HL-60/S4 treated with retinoic acid at 250 ng/mL for 4 days and 3 days (cell line): ENCODE measurements around the gene GKN1.

Source experiments
- in situ Hi-C: fragments of 300-500 bp; cut with MboI; formaldehyde crosslinking; loops from 2 replicates; pipeline ENCODE4 v1.7.0; 2022; ENCODE audit warnings: low sequenced_read_pairs

The GKN1 gene

DNA sequence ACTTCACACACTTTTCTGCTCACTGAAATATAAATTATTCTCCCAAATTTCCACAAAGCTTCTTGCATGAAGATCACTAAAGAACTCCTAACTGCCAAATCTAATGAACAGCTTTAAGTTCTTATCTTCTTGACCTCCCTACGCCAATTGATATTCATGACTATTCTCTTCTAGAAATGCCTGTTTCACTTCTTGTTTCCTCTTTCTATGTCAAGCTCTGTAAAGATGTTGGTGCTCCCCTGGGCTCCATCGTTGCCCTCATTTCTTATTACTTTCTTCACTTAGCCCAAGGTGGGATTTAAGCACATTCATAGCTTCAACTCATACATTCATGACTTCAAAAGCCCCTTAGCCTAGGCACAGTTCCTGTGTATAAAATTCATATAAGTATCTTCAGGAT, 29.3 kb downstream of the GKN1 start:
- in situ Hi-C loops = no loop called here

DNA sequence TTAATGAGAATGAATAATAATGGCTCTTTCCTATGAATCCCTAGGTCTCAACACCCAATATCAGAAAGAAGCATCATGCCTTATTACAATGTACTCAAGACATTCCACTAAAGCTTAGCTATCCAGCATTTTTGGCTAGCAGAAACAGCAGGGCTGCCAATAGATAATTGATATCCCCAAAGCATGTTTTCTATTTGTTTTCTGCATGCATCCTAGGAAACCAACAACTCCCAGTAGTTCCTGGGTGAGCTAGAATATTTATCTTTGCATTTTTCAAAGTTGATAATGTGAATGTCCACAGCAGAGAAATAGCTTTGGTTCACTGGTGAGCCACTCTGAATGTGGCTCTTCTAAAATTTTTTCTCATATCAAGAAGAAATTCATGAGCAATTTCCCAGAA, 32.7 kb downstream of the GKN1 start:
- in situ Hi-C loops = no loop called here

DNA sequence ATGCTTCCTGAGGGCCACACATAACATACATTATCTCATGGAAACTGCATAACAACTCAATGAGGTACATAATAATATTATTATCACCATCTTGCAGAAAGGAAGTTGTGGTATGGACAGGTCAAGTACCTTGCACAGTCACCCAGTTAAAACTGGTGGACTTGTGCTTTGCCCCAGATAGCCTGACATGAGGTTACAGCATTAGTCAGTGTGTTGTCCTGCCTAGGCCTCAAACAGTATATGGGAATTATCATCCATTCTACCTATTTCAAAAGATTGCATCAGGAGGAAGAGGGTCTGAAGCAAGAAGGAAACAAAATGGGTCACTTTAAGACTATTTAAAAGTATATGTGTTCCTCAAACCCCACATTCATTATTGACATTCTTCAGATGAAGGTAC, 33.2 kb downstream of the GKN1 start:
- in situ Hi-C loops = no loop called here

DNA sequence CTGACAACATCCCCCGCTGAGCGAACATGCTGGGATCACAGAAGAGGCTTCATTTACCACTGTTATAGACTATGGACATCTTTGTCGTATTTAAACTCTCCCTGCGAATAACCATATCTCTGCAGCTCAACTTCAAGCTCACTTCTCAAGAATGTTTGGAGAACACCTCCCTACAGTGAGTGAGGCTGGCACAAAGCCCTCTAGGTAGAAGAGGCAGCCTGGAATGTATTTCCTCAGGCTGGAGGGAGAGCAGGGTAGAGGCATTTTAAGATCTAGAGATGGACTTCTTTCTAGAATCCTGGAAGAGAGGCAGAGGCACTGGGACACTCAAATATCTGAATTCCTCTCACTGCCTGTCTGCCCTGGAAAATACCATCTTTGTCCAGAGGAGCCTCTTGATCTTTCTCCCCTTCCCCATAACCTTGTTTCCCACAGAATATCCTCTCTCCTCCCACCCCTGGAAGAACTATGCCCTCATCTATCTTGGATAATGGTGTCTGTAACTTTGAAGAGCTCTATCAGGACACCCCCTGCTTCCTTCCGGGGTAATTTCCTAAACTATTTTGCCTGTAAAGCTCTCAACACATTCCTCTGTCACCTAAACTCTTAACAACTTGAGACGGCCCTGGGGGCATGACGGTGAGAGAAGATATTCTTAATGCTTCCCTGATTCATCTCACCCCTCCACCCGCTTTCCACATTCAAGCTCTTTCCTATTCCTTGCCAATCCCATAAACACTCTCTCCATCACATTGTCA, 36.2 kb downstream of the GKN1 start:
- in situ Hi-C loops = no loop called here

DNA sequence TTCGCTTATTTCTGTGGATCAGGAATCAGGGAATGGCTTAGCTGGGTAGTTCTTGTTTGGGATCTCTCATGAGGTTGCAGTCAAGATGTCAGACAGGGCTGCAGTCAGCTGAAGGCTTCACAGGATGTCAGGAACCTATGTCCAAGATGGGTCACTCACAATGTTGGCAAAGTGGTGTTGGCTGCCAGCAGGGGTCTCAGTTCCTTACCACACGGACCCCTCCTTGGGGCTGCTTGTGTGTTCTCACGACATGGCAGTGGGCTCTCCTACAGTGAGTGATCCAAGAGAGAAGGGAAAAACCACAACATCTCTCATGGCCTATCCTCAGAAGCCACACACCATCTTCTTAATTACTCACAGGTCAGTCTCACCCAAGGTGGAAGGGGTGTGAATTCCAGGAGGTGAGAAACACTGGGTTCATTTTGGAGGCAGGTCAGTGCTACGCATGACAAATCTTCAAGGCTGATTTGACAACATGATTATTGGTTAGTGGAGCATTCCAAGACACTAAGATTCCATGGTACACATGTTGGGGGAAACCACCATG, 37.2 kb downstream of the GKN1 start:
- in situ Hi-C loops = no loop called here

DNA sequence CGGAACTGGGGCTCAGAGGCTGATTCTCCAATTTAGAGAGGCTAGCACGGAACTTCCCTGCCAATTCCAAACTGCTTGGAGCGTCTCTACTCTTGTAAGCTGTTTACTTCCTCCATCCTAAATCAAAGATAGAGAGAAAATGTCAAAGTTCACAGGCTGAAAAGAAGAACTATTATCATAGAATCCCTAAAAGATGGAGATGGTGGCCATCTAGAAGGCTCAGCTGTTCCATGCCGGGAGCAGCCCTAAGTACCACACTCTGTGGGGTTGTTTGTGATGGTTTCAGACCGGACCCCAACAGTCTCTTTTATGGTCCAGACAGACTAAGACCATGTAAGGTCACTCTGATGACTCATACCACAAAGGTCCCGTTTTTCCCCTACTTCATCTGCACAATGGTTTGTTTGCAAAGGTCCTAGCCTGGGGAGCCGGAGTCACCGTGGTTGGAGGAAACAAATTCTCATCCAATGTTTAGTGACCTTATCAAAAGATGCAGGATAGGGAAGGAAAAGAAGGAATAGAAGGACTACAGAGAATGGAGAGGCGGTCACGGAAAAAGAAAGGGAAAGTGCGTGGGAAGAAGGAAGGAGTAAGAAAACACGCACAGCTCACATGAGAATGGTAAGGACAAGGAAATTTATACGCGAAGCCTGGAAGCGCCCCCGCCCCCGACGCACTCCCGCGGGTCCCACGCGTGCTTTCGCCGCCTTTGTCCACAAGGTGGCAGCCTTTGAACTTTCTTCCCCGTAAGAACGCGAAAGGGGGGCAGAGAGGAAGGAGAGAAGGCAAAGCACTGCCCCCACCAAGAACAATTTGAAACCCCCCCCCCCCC, 38.1 kb downstream of the GKN1 start:
- in situ Hi-C loops = no loop called here

DNA sequence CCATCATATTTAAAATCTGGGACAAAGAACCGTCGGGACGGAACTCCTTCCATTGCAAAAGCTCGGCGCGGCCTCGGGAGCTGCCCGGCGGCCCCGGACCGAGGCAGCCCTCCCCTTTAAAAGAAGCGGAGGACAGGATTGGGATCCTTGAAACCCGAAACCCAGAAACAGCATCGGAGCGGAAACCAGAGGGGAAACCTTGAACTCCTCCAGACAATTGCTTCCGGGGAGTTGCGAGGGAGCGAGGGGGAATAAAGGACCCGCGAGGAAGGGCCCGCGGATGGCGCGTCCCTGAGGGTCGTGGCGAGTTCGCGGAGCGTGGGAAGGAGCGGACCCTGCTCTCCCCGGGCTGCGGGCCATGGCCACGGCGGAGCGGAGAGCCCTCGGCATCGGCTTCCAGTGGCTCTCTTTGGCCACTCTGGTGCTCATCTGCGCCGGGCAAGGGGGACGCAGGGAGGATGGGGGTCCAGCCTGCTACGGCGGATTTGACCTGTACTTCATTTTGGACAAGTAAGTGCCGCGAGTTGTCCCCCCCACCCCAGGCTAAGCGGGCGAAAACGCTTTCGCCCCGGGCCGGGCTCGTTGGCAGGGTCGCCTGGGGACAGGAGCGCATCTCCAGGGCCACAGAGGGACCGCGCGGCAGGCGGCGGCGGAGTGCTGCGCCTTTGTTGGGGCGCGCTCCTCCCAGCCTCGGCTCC, 38.9 kb downstream of the GKN1 start, which contains the start of gene ANTXR1:
TSS of gene ANTXR1 (plus strand) at position 38 of the 698 bp plus-strand sequence. CDS start at position 359, 321 bp downstream.
- in situ Hi-C loops = no loop called here

DNA sequence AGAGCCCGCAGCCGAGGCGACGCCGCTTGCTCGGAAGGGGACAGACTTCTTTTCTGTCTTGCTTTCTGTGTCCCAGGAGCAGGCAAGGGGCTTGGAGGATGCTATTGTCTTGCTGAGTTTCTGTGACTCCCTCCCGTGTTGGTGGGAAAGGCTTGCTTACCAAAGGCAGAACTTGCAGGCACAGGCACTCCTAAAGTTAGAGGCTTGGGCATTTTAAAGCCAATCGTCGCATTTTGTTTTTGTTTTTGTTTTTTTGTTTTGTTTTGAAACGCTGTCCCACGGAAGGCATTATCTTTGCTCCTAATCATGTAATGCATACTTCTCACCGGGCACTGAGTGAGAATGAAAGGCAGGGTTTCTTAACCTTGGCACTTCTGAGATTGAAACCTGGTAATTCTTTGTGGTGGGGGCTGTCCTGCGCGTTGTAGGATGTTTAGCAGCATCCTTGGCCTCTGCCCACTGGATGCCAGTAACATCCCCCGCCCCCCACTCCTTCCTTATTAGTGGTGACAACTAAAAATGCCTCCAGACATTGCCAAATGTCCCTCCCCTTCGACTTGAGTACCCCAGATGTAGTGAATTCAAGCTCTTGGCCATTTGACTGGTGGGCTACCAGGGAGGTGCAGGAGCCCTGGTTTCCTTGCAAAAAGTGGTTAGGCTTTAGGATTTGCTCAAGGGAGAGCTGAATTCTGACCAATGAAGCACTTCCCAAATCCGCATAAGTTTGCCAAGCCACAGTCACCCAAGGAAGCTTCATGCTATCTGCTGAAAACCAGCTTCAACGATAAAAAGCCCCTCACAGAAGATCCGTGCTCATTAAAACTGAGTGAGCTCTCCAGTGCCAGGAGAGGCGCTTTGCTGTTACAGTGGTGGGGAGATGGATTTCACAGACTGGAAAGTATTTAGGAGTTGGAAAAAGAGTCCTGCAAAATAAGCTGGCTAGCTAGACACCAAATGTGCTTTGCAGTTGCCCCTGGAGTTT, 39.7 kb downstream of the GKN1 start:
- in situ Hi-C loops = no loop called here

DNA sequence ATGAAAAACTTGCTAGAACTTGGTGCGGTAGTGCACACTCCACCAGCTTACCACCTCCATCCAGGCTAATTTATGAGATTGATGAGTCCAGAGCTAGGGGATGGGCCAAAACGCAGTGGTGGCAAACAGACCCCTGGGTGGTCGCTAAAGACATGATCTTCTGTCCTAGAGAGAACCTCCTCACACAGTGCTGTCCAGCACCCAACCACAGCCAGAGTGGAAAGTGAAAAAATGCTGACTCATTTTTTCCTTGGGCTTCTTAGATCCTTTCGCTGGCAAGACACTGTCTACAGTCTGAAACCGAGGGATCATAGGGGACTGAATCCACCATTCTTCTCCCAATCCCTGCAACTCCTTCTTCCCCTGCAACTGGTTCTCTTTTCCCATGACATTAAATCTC, 42.6 kb downstream of the GKN1 start:
- in situ Hi-C loops = no loop called here

DNA sequence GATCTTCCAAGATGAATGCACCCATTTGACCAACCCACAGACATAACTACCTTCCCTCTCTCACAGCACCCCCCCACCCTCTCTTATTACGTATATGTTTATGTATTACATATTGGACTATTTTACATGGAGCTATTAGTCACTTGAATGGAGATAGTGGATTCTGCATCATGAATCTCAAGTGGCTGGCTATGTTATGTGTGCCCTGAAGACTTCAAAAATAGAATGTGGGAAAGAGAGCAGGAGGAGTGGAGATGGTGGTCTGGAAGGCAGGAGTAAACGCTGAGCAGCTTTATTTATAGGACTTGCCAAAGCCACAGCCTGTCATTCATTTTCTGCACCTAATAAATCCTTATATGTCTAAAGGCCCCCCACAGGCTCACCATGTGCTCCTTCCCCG, 43.4 kb downstream of the GKN1 start:
- in situ Hi-C loops = no loop called here

DNA sequence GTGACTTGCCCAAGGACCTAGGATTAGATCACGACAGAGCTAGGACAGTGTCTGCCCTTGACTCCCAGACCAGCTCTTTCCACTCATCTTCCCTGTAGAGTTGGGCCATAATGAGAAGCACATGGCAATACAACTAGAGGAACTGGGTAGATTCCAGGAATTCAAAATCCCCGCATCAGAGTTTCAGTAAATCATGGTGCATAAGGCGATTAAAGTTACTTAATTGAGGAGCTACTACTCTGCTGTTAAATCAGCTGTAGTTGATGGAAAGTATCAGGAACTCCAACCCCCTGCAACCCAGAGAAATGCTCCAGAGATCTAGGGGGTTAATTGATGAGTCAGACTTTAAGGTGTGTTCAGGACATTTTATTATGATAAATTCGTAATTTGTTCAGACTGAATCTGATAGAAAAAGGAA, 44.3 kb downstream of the GKN1 start:
- in situ Hi-C loops = no loop called here

DNA sequence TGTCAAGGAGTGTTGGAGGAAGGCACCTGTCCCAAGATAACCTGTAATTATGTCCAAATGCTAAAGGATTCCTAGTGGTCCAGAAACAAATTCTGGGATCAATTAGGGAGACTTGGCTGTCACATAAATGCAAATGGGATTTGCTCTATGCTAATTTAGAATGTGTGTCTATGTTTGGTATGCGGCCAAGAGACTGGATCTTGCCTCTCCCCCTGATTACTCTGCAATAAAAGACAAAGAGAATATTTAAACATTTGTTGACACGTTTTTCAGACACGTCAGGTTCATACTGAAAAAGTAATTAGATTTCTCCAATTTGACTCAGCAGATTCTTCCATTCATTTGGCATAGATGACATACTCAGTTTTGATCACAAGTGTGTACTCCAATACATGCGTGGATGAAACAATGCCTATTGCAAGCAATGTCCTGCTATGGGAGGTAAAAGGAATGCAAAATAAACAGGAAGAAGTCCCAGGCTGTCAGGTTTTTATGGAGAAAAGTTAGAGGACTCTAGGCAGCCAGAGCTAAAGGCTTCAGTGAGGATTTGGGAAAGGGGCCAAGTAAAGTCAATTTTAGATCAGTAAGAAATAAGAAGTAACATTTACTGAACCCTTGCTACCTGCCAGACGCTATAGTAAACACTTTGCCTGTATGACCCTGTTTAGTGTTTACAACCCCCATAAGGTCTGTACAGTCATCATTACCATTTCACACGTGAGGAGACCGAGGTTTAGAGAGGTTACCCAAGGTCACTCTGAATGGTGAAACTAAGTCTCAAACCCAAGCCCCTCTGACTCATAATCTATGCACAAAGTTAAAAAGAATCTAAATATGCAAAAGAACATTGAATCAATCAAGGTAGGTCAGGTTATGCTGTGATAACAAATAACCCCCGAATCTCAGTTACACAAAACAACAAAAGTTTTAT, 46.3 kb downstream of the GKN1 start:
- in situ Hi-C loops = loop anchor here (10.0 kb wide), 1 partner anchor 284 kb away; no protein-coding TSS in a partner anchor

DNA sequence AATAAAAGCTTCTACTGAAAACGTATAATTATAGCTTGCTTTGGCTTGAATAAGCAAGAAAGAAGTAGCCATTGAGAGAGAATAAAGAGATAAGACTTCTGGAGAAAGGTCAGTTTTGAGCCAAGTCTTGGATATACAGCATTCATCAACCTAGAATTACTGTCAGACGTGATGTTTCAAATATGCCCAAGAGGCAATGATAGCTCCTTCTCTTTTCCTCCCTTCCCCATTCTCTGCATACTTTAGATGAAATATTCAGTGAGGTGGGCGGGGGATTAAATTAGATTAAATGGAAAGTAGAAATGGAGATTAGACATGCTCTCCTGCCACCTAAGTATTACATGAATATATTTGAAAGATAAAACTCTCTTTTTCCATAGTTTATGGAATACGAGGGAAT, 47.3 kb downstream of the GKN1 start:
- in situ Hi-C loops = loop anchor here (10.0 kb wide), 1 partner anchor 283 kb away; no protein-coding TSS in a partner anchor

DNA sequence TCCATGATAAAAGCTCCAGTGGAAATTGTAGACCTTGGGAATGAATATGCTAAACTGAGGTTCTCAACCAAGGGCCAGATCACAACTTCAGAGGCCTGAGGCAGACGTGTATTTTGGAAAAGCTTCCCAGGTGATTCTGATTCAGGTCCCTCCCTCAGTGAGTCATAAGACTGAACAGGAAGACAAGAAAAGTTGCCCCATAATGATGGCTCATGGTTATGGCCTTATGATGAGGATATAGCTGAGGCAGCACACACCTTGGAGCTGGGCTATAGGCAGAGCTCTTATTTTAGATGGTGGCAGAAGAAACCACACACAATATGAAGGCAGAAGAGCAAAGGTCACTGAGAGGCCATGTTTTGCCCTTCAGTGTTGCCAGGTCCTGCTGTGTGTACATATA, 48.1 kb downstream of the GKN1 start:
- in situ Hi-C loops = loop anchor here (10.0 kb wide), 1 partner anchor 282 kb away; no protein-coding TSS in a partner anchor

DNA sequence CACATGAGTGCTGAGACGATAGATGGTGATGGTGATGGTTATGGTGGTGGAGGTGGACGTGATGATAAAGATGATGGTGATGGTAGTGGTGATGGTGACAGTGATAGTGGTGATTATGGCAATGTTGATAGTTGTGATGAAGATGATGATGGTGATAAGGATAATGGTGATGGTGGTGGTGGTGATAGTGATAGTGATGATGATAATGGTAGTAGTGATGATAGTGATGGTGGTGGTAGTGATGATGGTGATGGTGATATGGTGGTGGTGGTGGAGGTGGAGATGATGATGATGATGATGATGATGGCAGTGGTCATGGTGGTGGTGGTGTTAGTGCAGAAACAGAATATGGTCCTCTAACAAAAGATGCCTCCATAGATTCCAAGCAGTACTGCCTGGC, 48.8 kb downstream of the GKN1 start:
- in situ Hi-C loops = loop anchor here (10.0 kb wide), 1 partner anchor 282 kb away; no protein-coding TSS in a partner anchor

DNA sequence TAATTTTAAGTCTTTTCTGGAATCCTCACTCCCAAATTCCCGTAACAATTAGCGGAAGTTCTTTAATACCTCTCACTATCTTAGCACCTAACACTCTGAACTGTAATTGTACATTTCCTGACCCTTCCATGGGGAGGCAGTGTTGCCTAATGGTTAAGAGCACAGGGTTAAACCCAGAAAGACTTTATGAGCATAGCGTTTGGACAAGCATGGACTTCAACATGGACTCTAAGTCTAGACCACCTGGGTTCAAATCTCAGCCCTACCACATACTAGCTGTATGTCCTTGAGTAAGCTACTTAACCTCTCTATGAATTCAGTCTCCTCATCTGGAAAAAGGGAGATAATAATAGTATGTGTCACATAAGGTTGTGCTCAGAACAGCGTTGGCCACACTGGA, 51.6 kb downstream of the GKN1 start:
- in situ Hi-C loops = loop anchor here (10.0 kb wide), 1 partner anchor 279 kb away; no protein-coding TSS in a partner anchor

DNA sequence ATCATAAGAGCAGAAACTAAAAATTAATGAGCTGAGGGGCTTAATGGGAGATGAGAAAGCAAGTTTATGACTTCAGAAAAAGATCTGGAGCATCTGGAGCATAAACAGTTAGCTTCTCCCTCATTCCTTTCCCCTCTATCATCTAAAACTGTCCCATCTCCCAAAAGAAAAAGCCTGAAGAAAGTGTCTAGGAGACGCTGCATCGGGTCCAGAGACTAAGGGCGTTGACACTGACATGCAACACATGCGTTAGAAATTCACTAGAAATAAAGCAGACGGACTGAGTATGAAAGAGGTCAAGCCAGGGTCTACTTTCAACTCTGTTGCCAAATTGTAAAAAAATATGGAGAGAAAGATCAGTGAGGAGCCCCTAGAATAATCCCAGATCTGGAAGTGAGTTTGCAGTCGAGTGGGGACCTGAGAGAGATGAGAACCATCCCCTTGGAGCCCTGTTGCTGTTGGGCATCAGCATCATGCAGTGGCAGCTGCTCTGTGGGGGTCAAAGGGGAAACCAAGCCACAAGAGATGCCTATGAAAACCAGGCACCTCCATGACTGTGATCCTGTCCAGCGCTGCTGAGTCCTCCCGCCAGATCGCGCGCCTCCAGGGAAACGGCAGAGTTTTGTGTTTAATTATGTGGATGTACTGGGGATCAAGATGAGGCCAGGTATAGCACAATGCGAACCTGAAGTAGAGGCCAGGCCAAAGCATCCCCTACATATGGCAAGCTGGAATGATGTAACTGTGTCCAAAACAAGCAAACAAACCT, 52.4 kb downstream of the GKN1 start:
- in situ Hi-C loops = loop anchor here (10.0 kb wide), 1 partner anchor 278 kb away; no protein-coding TSS in a partner anchor
